T-helper 2 cell treated with Interferon-gamma antibody and Interleukin-4, amounts not matched to agents 5 μg/mL and 100 μg/mL, for 36 hours (primary cell): ENCODE data around the gene CRIM1.

Experiments used
- DNase-seq: peaks from one replicate; pipeline ENCODE4 v3.0.0; 2021; ENCODE audit warnings: low spot score
- H3K27ac Mint-ChIP-seq: one replicate; pipeline ENCODE4 v1.8.0; 2021; ENCODE audit warnings: mild to moderate bottlenecking, mixed read lengths
- H3K27me3 Mint-ChIP-seq: one replicate; pipeline ENCODE4 v1.8.0; 2021; ENCODE audit warnings: low read depth, mixed read lengths
- H3K36me3 Mint-ChIP-seq: one replicate; pipeline ENCODE4 v1.8.0; 2021; ENCODE audit warnings: low read depth, mixed read lengths
- H3K4me1 Mint-ChIP-seq: one replicate; pipeline ENCODE4 v1.8.0; 2021; ENCODE audit warnings: low read depth, mixed read lengths
- H3K4me3 Mint-ChIP-seq: one replicate; pipeline ENCODE4 v1.8.0; 2022; ENCODE audit warnings: mild to moderate bottlenecking, moderate library complexity, mixed read lengths
- H3K9me3 Mint-ChIP-seq: one replicate; pipeline ENCODE4 v1.8.0; 2021; ENCODE audit warnings: mixed read lengths

The CRIM1 gene

GRCh38 chr2:36528766-36529392 is 173.3 kb downstream of the CRIM1 start:
- Mint-ChIP-seq H3K4me3 (no peak overlapping the region), H3K27me3 (no peaks in the 10 kb centered on the region), H3K4me1 (peaks cover 8% of the 10 kb centered on the region), H3K9me3 (no peaks in the 10 kb centered on the region), H3K27ac (no peak overlapping the region), H3K36me3 (no peaks in the 10 kb centered on the region)
- no peak for DNase-seq

GRCh38 chr2:36530178-36530982 is 174.8 kb downstream of the CRIM1 start:
- H3K27ac Mint-ChIP-seq, result no peak overlapping the region
- H3K4me1 Mint-ChIP-seq, result peaks cover 8% of the 10 kb centered on the region
- H3K36me3 Mint-ChIP-seq, result no peaks in the 10 kb centered on the region
- no peak for DNase-seq
- no peaks in the 10 kb centered on the region for H3K27me3 Mint-ChIP-seq
- H3K9me3 Mint-ChIP-seq, result no peaks in the 10 kb centered on the region
- no peak overlapping the region for H3K4me3 Mint-ChIP-seq

DNA sequence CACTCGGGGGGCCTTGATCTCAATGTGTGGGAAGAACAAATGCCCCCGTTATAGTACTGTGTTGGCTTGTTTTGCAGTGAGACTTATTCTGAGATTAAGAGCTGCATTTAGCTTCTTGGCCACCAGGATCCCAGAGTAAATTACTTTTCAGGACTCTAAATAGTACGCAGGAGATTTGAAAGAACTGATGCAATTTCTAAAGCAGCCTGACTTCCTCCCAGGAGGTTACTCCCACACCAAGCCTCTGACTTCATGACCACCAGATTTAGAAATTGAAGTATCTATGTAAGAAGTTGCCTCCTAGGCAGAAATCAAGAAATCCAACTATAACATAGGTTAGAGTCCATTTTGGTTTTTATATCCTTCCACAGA is 175.4 kb downstream of the CRIM1 start:
- no peaks in the 10 kb centered on the region for H3K36me3 Mint-ChIP-seq
- no peak overlapping the region for H3K4me3 Mint-ChIP-seq
- peaks cover 8% of the 10 kb centered on the region for H3K4me1 Mint-ChIP-seq

GRCh38 chr2:36534275-36534799 is 178.8 kb downstream of the CRIM1 start:
- DNase-seq, result no peak
- no peak overlapping the region for H3K27ac Mint-ChIP-seq

More for the DNA sequence above, 175.4 kb downstream of the CRIM1 start:
- no peaks in the 10 kb centered on the region for H3K9me3 Mint-ChIP-seq
- DNase-seq, result no peak
- H3K27me3 Mint-ChIP-seq, result no peaks in the 10 kb centered on the region
- H3K27ac Mint-ChIP-seq, result no peak overlapping the region

DNA sequence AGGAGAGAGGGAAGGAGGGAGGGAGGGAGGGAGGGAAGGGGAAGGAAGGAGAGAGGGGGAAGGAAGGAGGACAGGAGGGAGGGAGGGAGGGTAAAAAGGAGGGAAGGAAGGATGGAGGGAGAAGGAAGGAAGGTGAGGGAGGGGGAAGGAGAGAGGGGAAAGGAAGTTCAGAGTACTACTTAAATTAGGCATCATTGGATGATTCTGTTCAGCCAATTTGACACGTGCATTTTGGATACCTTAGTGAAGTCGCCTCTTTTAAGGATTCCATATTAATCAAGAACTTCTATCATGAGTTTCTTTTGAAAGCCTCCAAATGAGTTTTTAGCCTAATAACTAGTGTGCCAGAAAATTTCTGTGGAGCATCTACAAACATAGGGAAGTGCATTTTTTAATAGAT is 179.5 kb downstream of the CRIM1 start:
- no peaks in the 10 kb centered on the region for H3K9me3 Mint-ChIP-seq
- no peak overlapping the region for H3K4me3 Mint-ChIP-seq
- peaks cover 2% of the 10 kb centered on the region for H3K36me3 Mint-ChIP-seq
- no peaks in the 10 kb centered on the region for H3K27me3 Mint-ChIP-seq
- DNase-seq, result no peak
- H3K27ac Mint-ChIP-seq, result no peak overlapping the region
- no peaks in the 10 kb centered on the region for H3K4me1 Mint-ChIP-seq

More at GRCh38 chr2:36534275-36534799, 178.8 kb downstream of the CRIM1 start:
- Mint-ChIP-seq H3K4me1 (no peaks in the 10 kb centered on the region), H3K27me3 (no peaks in the 10 kb centered on the region), H3K4me3 (no peak overlapping the region), H3K9me3 (no peaks in the 10 kb centered on the region), H3K36me3 (peaks cover 2% of the 10 kb centered on the region)

GRCh38 chr2:36536776-36537175 is 181.2 kb downstream of the CRIM1 start:
- no peaks in the 10 kb centered on the region for H3K27me3 Mint-ChIP-seq
- DNase-seq, result no peak
- no peak overlapping the region for H3K4me3 Mint-ChIP-seq
- no peaks in the 10 kb centered on the region for H3K4me1 Mint-ChIP-seq
- H3K27ac Mint-ChIP-seq, result no peak overlapping the region
- H3K36me3 Mint-ChIP-seq, result peaks cover 2% of the 10 kb centered on the region
- H3K9me3 Mint-ChIP-seq, result no peaks in the 10 kb centered on the region

DNA sequence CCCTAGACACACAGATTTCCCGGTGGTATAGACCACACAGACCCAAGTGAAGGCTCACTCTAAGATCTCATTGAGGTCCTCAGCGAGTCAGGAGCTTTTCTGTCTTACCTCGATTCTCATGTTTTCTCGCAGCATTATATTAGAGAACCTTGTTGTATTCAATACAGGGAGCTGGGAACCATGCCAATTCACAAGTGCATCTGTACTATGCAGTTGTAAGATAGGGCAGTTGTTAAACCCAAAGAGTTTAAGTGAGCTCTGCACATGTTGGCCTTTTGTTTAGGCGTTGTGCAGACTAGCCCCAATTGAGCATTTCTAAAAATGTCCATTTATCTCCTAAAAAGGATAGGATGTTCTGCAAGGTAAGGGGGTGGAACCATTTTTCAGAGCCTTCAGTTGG is 182.8 kb downstream of the CRIM1 start:
- no peaks in the 10 kb centered on the region for H3K27me3 Mint-ChIP-seq
- no peak overlapping the region for H3K4me3 Mint-ChIP-seq
- H3K36me3 Mint-ChIP-seq, result peaks cover 2% of the 10 kb centered on the region
- H3K27ac Mint-ChIP-seq, result no peak overlapping the region
- no peak for DNase-seq
- H3K9me3 Mint-ChIP-seq, result no peaks in the 10 kb centered on the region
- H3K4me1 Mint-ChIP-seq, result no peaks in the 10 kb centered on the region

GRCh38 chr2:36539631-36540030 is 184.1 kb downstream of the CRIM1 start:
- Mint-ChIP-seq H3K27me3 (no peaks in the 10 kb centered on the region), H3K4me1 (no peaks in the 10 kb centered on the region), H3K36me3 (peaks cover 2% of the 10 kb centered on the region), H3K4me3 (no peak overlapping the region), H3K27ac (no peak overlapping the region), H3K9me3 (no peaks in the 10 kb centered on the region)
- DNase-seq, result no peak

- no peak for DNase-seq
- H3K27ac Mint-ChIP-seq, result no peak overlapping the region
- peaks cover 2% of the 10 kb centered on the region for H3K36me3 Mint-ChIP-seq
- no peaks in the 10 kb centered on the region for H3K4me1 Mint-ChIP-seq
- no peaks in the 10 kb centered on the region for H3K9me3 Mint-ChIP-seq
- H3K27me3 Mint-ChIP-seq, result no peaks in the 10 kb centered on the region
- H3K4me3 Mint-ChIP-seq, result no peak overlapping the region
Observed at GRCh38 chr2:36540986-36541754, 185.6 kb downstream of the CRIM1 start.

GRCh38 chr2:36541891-36542595 is 186.5 kb downstream of the CRIM1 start:
- Mint-ChIP-seq H3K4me3 (no peak overlapping the region), H3K9me3 (no peaks in the 10 kb centered on the region), H3K36me3 (peaks cover 2% of the 10 kb centered on the region), H3K4me1 (no peaks in the 10 kb centered on the region), H3K27ac (no peak overlapping the region), H3K27me3 (no peaks in the 10 kb centered on the region)
- no peak for DNase-seq

GRCh38 chr2:36544638-36545338 is 189.2 kb downstream of the CRIM1 start:
- no peak overlapping the region for H3K4me3 Mint-ChIP-seq
- no peak for DNase-seq
- H3K9me3 Mint-ChIP-seq, result no peaks in the 10 kb centered on the region
- H3K4me1 Mint-ChIP-seq, result peaks cover 7% of the 10 kb centered on the region
- H3K27ac Mint-ChIP-seq, result no peak overlapping the region
- H3K27me3 Mint-ChIP-seq, result no peaks in the 10 kb centered on the region
- H3K36me3 Mint-ChIP-seq, result peaks cover 9% of the 10 kb centered on the region

DNA sequence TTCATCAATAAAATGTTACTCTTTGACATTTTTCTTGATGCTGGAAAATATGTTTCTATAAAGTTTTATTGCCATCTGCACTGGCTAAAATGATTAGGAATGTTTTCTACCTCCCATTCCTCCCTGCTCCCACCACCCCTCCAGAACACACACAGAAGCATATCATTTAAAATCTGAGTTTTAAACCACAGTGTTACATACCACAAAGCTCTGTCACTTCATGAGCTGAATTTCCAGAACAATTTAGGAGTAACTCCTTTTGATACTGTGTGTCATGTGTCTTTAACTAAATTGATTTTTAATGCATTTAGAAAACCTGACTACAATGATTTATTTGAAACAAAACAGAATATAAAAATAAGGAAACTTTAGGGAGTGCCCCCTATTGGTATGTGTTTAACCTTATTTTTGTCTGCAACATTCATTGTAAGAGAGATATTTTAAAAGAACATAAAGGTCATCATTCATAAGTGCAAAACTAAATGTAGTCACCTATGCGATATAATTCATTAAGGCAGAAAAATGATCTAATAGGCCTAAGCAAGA is 190.4 kb downstream of the CRIM1 start:
- no peak for DNase-seq

GRCh38 chr2:36547906-36548305 is 192.3 kb downstream of the CRIM1 start:
- H3K27ac Mint-ChIP-seq, result no peak overlapping the region
- H3K4me3 Mint-ChIP-seq, result no peak overlapping the region
- no peak for DNase-seq
- no peaks in the 10 kb centered on the region for H3K9me3 Mint-ChIP-seq
- H3K36me3 Mint-ChIP-seq, result peaks cover 18% of the 10 kb centered on the region
- H3K4me1 Mint-ChIP-seq, result peaks cover 10% of the 10 kb centered on the region
- H3K27me3 Mint-ChIP-seq, result no peaks in the 10 kb centered on the region

More for the DNA sequence above, 190.4 kb downstream of the CRIM1 start:
- H3K27me3 Mint-ChIP-seq, result no peaks in the 10 kb centered on the region
- no peaks in the 10 kb centered on the region for H3K9me3 Mint-ChIP-seq
- peaks cover 10% of the 10 kb centered on the region for H3K4me1 Mint-ChIP-seq
- H3K36me3 Mint-ChIP-seq, result peaks cover 12% of the 10 kb centered on the region
- no peak overlapping the region for H3K27ac Mint-ChIP-seq
- no peak overlapping the region for H3K4me3 Mint-ChIP-seq
